A549 (cell line): ENCODE data around the gene PRR5L.

Experiments used
- EP300 ChIP-seq, 2 experiments: fragments of >200 bp; sonication (Bioruptor Twin); formaldehyde crosslinking; IDR thresholded peaks; 2 replicates in 1 of 2; 3 replicates in 1 of 2; pipeline ENCODE4 v1.6.1; 2016 to 2017
- RAD21 ChIP-seq, 2 experiments: fragments of >200 bp in 1 of 2; sonication (Bioruptor Twin) in 1 of 2; formaldehyde crosslinking in 1 of 2; IDR thresholded peaks in 1 of 2; conservative IDR thresholded peaks in 1 of 2; 2 replicates in 1 of 2; 3 replicates in 1 of 2; pipeline ENCODE4 v1.6.1; 2012 to 2018; ENCODE audit warnings: inconsistent platforms in 1 of 2
- RFX5 ChIP-seq: fragments of 450-650 bp; IDR thresholded peaks from 2 replicates; pipeline ENCODE4 v1.7.1; 2014; ENCODE audit warnings: antibody characterized with exemption, mild to moderate bottlenecking, moderate library complexity
- TF ChIP-seq, protein P1 (sequence below): fragments of >200 bp; sonication (Bioruptor Twin); formaldehyde crosslinking; IDR thresholded peaks from 3 replicates; pipeline ENCODE4 v1.5.1; 2016

DNA sequence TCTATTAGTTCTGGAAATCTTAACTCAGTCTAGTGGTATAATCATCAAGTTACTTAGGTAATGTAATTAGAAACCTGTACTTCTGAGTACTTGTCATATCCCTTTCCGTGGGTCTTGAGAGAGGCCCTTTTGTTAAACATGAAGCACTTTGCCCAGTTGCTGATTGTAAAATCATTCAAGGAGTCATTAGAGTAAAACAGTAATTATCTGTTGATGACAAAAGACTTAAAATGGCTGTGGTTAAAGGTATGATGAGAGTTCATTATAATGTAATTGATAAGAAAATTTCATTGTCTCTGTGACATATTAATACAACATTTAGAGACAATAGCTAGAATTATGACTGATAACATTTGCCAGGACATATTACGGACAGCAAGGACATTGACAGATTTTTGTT lies 34.3 kb downstream of the PRR5L start:
- TF ChIP-seq RFX5 = no peak
- TF ChIP-seq, protein P1, sequence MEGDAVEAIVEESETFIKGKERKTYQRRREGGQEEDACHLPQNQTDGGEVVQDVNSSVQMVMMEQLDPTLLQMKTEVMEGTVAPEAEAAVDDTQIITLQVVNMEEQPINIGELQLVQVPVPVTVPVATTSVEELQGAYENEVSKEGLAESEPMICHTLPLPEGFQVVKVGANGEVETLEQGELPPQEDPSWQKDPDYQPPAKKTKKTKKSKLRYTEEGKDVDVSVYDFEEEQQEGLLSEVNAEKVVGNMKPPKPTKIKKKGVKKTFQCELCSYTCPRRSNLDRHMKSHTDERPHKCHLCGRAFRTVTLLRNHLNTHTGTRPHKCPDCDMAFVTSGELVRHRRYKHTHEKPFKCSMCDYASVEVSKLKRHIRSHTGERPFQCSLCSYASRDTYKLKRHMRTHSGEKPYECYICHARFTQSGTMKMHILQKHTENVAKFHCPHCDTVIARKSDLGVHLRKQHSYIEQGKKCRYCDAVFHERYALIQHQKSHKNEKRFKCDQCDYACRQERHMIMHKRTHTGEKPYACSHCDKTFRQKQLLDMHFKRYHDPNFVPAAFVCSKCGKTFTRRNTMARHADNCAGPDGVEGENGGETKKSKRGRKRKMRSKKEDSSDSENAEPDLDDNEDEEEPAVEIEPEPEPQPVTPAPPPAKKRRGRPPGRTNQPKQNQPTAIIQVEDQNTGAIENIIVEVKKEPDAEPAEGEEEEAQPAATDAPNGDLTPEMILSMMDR = no peak
- no peak for TF ChIP-seq RAD21 (conservative IDR thresholded peaks at IDR 0.05 in 1 of 2, IDR thresholded peaks at IDR 0.05 in 1 of 2)
- no peak for TF ChIP-seq EP300 (IDR thresholded peaks at IDR 0.05)
